Nephron progenitor cell (in vitro differentiated cells): ENCODE measurements around the gene PER2.

ENCODE experiments used
- DNase-seq: peaks from one replicate; pipeline ENCODE4 v3.0.0; 2021
- H3K27ac Mint-ChIP-seq: 2 replicates; pipeline ENCODE4 v1.8.0; 2021; ENCODE audit warnings: mild to moderate bottlenecking, moderate library complexity, mixed read lengths
- H3K27me3 Mint-ChIP-seq: 2 replicates; pipeline ENCODE4 v1.8.0; 2021; ENCODE audit warnings: mild to moderate bottlenecking, low read depth, mixed read lengths; ENCODE audit not compliant: poor library complexity
- H3K36me3 Mint-ChIP-seq: 2 replicates; pipeline ENCODE4 v1.8.0; 2021; ENCODE audit warnings: low read depth, mixed read lengths
- H3K4me1 Mint-ChIP-seq: 2 replicates; pipeline ENCODE4 v1.8.0; 2021; ENCODE audit warnings: mixed read lengths
- H3K4me3 Mint-ChIP-seq: 2 replicates; pipeline ENCODE4 v1.8.0; 2021; ENCODE audit warnings: mild to moderate bottlenecking, moderate library complexity, mixed read lengths
- H3K9me3 Mint-ChIP-seq: 2 replicates; pipeline ENCODE4 v1.8.0; 2021; ENCODE audit warnings: mild to moderate bottlenecking, moderate library complexity, mixed read lengths
- TF ChIP-seq, protein P1 (sequence below): fragments of 200-600 bp; sonication (generic); IDR thresholded peaks from 2 replicates; pipeline ENCODE4 v1.5.0; 2021; ENCODE audit warnings: antibody characterized with exemption

The PER2 gene

GRCh38 chr2:238281826-238282480 lies 6.5 kb downstream of the PER2 start:
- peaks cover 72% of the 10 kb centered on the region for H3K4me1 Mint-ChIP-seq
- H3K27ac Mint-ChIP-seq: no peak overlapping the region

DNA sequence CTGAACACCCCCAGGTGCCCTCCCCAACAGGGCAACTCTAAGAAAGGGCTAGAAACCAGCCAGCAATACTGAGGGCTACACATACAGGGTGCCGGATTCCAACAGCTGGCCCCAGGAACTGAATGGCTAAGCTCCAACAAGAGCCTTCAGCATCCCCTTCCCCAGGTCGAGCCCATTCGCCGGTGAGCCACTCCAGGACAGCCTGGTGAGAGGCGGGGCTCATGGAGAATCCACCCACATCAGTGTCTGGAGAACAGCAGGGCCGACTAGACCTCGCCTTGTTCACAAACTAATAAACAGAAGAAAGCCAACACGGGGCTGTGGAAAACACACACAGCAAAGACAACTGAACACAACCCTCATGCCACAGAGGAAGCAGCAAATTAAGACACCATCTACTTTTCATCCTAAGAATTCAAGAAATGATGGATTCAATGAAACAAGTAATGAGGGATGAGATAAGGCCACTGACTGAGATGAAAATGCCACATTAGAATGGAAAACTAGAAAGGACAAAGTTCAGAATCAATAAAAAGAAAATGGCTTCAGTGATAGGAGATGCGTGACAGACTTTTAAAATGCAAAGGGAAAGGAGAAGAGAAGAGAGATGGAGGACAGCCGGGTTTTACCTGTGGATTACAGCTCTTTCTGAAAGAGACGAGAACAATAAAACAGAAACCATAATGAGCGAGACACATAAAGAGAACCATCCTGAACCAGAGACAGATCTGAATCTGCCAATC lies 8.2 kb downstream of the PER2 start:
- Mint-ChIP-seq H3K9me3 (no peaks in the 10 kb centered on the region), H3K27ac (no peak overlapping the region), H3K27me3 (peaks cover 4% of the 10 kb centered on the region), H3K4me3 (no peak overlapping the region), H3K36me3 (peaks cover 20% of the 10 kb centered on the region), H3K4me1 (peaks cover 55% of the 10 kb centered on the region)
- TF ChIP-seq, protein P1, sequence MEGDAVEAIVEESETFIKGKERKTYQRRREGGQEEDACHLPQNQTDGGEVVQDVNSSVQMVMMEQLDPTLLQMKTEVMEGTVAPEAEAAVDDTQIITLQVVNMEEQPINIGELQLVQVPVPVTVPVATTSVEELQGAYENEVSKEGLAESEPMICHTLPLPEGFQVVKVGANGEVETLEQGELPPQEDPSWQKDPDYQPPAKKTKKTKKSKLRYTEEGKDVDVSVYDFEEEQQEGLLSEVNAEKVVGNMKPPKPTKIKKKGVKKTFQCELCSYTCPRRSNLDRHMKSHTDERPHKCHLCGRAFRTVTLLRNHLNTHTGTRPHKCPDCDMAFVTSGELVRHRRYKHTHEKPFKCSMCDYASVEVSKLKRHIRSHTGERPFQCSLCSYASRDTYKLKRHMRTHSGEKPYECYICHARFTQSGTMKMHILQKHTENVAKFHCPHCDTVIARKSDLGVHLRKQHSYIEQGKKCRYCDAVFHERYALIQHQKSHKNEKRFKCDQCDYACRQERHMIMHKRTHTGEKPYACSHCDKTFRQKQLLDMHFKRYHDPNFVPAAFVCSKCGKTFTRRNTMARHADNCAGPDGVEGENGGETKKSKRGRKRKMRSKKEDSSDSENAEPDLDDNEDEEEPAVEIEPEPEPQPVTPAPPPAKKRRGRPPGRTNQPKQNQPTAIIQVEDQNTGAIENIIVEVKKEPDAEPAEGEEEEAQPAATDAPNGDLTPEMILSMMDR: no peak
- no peak for DNase-seq

More at GRCh38 chr2:238281826-238282480, 6.5 kb downstream of the PER2 start:
- TF ChIP-seq, protein P1: no peak
- Mint-ChIP-seq H3K36me3 (peaks cover 9% of the 10 kb centered on the region), H3K9me3 (no peaks in the 10 kb centered on the region), H3K27me3 (peaks cover 4% of the 10 kb centered on the region), H3K4me3 (no peak overlapping the region)
- DNase-seq: no peak

DNA sequence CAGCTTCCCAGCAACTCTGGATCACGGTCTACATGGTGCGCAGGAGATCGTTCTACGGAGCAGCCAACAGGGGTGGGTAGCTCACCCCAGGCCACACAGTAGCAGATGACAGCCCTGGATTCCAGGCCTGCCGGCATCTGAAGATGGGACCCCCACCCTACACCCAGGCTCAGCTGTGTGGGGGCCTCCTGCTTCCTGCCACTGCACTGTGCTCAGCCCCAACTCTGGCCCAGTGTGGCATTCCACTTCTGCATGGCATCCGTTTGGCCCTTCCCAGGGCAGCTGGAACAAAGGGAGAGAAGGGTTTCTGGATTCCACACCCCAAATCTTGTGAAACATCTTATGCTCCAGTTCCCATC lies 9.1 kb downstream of the PER2 start:
- H3K9me3 Mint-ChIP-seq: no peaks in the 10 kb centered on the region
- no peak overlapping the region for H3K27ac Mint-ChIP-seq
- no peak overlapping the region for H3K4me3 Mint-ChIP-seq
- peaks cover 46% of the 10 kb centered on the region for H3K4me1 Mint-ChIP-seq
- H3K36me3 Mint-ChIP-seq: peaks cover 30% of the 10 kb centered on the region
- TF ChIP-seq, protein P1: no peak
- no peak for DNase-seq
- peaks cover 4% of the 10 kb centered on the region for H3K27me3 Mint-ChIP-seq

DNA sequence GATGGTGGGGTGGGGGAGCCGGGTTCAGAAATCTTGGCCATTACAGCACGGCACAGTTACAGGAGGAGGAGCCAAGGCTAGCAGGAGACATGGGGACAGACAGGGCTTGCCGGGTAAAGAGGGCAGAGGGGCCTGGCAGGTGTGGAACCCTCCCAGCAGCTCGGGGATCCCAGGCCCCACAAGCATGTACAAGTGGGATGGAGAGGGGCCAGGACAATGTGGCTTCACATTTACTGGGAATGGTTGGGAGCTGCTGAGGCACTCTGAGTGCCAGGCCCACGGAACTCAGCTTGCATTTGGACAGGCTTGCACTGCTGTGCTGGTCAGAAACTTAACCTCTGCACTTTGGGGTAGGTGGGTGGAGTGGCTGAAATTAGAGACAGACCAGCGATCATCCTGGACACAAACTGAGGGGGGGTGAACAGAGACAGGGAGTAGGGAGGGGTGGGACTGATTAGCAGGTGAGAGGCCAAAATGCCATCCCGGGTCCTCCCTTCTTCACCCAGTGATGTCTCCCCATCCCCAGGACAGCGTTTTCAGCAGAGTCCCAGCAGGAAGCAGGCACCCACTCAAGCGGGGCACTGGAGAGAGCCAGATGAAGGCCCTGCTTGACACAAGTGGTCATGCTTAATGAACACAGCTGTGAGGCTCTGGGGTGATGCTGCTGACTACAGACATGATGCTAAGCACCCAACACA lies 9.6 kb downstream of the PER2 start:
- DNase-seq: no peak
- Mint-ChIP-seq H3K27ac (peak overlapping the region; percentile 64), H3K36me3 (peaks cover 35% of the 10 kb centered on the region), H3K4me1 (peaks cover 40% of the 10 kb centered on the region), H3K9me3 (no peaks in the 10 kb centered on the region), H3K4me3 (no peak overlapping the region), H3K27me3 (peaks cover 4% of the 10 kb centered on the region)
- TF ChIP-seq, protein P1: no peak

DNA sequence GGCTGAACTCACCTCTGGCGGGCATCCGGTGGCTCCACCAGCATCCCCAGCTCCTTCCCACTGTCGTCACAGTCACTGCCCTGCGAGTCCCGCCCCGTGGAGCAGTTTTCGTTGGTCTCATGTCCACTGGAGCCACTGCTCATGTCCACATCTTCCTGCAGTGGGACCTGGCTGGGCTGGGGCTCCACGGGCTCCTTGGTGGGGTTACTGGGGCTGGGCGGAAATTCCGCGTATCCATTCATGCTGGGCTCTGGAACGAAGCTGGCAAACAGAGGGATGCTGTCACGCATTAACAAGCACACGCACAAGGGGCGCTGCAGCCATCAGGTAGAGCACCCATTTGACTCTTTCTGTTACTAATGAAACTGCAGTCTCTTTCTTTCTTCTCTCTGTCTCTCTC lies 10.7 kb downstream of the PER2 start:
- Mint-ChIP-seq H3K27ac (no peak overlapping the region), H3K9me3 (no peaks in the 10 kb centered on the region), H3K4me1 (peaks cover 43% of the 10 kb centered on the region), H3K36me3 (peaks cover 37% of the 10 kb centered on the region), H3K27me3 (peaks cover 4% of the 10 kb centered on the region), H3K4me3 (no peak overlapping the region)
- TF ChIP-seq, protein P1: peak; percentile 32
- peak; percentile 25 for DNase-seq
